T-helper 1 cell (primary cell): ENCODE measurements around the gene ABCA7.

Experiments
- DNase-seq, 5 donors: peaks; one replicate each; pipeline ENCODE4 v3.0.0-alpha.2; 2012 to 2020

ABCA7 gene

DNA sequence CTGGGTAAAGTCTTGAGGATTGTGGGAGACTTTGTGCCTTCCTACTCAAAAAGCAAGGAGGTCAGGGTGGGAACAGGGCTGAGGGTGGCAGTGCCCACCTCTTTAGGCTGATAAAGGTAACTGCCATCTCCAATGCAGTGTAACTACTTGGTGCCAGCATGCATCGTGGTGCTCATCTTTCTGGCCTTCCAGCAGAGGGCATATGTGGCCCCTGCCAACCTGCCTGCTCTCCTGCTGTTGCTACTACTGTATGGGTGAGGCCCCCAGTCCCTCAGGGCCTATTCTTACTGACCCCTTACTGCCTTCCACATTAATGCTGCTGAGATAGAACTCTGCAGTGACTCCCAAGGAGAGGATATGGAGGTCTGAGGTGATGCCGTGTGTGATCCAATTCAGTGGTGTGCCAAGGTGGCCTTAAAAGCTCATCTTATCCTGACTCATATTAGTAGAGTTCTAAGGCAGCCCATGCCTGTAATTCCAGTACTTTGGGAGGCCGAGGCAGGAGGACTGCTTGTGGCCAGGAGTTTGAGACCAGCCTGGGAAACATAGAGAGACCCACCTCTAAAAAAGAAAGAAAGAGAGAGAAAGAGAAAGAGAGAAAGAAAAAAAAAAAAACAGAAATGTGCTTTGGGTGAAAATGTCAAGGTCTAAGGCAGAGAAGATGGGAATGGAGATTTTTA is 17.4 kb downstream of the ABCA7 start:
- peak in 1 of 5 donors; percentile 67 for DNase-seq

GRCh38 chr19:1058112-1058511 is 18.2 kb downstream of the ABCA7 start:
- no peak for DNase-seq

DNA sequence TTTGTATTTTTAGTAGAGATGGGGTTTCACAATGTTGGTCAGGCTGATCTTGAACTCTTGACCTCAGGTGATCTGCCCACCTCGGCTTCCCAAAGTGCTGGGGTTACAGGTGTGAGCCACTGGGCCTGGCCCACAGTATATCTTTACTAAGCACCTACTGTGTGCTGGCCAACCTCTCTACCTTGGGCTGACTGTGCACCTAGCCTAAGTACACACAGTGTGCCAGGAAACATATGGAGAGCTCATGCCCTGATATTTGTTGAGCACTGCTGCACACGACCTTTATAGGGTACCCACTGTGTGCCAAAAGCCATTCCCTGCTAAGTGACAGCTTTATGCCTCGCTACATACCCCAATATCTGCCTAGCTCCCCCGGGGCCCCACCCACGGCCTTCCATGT is 20.8 kb downstream of the ABCA7 start:
- no peak for DNase-seq

DNA sequence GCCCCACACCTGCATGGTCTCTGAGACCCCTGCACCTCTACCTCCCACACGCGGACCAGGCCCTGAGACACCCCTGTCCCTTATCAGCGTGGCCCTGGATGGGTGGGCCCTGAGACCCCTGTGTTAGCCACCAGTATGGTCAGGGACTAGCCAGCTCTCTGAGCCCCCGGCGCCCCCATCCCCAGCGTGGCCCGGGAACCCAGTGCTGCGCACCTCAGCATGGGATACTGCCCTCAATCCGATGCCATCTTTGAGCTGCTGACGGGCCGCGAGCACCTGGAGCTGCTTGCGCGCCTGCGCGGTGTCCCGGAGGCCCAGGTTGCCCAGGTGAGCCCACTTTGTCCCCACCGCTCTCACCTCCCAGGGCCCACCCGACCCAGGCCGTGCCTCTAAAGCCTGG is 22.1 kb downstream of the ABCA7 start:
- DNase-seq = no peak

DNA sequence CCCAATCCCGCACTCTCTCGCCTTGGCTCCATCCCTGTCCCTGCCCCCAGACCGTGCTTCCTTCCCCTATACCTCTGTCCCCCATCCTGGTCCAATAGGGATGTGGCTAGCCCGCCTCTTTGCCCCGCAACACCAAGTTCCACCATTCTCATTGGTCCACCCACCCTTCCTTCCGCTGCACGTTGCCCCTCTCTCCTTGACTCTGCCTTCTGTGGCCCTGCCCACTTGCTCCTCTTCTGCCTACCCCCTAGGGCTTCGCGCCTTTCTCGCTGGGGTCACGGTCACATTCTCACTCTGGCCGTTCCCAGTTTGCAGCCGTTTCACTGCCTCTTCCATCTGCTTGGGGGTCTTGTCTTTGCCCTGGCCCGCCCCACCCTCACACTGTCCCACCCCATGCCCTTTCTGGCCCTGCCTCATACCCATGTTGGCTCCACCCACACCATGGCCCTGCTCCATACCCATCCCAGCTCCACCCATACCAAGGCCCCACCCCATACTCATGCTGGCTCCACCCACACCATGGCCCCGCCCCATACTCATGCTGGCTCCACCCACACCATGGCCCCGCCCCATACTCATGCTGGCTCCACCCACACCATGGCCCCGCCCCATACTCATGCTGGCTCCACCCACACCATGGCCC is 22.6 kb downstream of the ABCA7 start:
- DNase-seq = no peak

GRCh38 chr19:1063030-1063908 is 23.4 kb downstream of the ABCA7 start:
- DNase-seq = peak; percentile 45 to 66 (median 65)

DNA sequence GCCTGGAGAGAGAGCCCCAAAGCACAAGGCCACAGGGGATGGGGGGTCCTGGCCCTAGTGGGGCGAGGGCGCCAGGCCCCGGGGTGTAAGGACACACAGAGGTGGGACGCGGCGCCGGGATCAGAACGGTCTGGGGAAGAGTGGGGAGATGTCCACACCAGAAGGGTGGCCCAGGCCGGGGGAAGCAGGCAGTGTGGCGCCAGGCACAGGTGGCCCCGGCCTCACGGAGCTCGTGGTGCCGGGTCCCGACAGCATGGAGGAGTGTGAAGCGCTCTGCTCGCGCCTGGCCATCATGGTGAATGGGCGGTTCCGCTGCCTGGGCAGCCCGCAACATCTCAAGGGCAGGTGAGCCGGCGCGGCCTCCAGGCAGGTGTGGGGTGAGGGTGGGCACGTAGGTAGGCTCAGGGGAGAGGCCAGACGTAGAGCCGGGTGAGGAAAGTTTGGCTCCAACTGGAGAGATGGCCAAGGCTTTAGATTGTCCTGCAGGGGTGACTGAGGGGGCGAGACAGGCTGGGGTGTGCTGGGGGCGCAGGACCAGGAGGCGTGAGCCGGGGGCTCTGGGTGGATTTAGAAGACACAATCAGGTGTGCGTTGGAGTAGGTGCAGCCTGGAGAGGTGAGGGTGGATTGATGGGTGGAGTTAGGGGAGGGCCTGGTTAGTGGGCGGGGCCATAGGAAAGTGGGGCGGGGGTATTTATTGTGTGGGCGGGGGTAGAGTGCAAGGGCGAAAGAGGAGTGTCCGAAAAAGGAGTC is 24.2 kb downstream of the ABCA7 start:
- DNase-seq = no peak

GRCh38 chr19:1064661-1065605 is 25.0 kb downstream of the ABCA7 start:
- peak in 4 of 5 donors; percentile 45 to 82 (median 63) for DNase-seq

GRCh38 chr19:1065606-1066109 is 25.8 kb downstream of the ABCA7 start:
- DNase-seq = no peak

- DNase-seq = no peak
Measured at GRCh38 chr19:1066251-1066747, 26.4 kb downstream of the ABCA7 start.

- DNase-seq = peak; percentile 67 to 88 (median 75)
Measured at GRCh38 chr19:1066748-1067340, 26.9 kb downstream of the ABCA7 start, which contains the start of gene ARHGAP45. ARHGAP45 (plus strand) TSS chr19:1067167; CDS start chr19:1067406, 239 bp downstream.

DNA sequence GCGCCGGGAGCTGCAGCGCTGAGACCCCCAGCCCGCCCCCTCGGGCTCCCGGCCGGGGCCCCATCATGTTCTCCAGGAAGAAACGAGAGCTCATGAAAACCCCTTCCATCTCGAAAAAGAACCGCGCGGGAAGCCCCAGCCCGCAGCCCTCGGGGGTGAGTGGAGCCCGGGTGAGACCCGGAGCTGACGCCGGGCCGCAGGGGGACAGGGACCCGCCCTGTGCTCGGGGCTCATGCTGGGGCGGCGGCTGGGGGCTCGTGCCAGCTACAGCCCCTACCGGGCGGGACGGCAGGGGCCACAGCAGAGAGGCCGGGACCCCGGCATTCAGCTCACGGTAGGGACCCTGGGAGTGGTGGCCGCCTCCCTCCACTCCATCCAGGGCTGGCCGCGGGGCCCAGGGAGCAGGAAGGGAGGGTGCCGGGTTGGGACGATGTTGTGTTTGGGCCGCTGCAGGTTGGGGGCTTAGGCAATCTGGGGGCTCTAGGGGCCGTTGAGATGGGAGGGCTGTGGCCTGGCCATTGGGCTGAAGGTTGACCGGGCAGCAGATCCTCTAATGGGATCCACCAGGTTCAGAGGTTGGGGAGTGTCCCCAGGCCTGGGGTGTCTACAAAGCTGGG is 27.5 kb downstream of the ABCA7 start:
- DNase-seq = peak in 4 of 5 donors; percentile 61 to 76 (median 70)

DNA sequence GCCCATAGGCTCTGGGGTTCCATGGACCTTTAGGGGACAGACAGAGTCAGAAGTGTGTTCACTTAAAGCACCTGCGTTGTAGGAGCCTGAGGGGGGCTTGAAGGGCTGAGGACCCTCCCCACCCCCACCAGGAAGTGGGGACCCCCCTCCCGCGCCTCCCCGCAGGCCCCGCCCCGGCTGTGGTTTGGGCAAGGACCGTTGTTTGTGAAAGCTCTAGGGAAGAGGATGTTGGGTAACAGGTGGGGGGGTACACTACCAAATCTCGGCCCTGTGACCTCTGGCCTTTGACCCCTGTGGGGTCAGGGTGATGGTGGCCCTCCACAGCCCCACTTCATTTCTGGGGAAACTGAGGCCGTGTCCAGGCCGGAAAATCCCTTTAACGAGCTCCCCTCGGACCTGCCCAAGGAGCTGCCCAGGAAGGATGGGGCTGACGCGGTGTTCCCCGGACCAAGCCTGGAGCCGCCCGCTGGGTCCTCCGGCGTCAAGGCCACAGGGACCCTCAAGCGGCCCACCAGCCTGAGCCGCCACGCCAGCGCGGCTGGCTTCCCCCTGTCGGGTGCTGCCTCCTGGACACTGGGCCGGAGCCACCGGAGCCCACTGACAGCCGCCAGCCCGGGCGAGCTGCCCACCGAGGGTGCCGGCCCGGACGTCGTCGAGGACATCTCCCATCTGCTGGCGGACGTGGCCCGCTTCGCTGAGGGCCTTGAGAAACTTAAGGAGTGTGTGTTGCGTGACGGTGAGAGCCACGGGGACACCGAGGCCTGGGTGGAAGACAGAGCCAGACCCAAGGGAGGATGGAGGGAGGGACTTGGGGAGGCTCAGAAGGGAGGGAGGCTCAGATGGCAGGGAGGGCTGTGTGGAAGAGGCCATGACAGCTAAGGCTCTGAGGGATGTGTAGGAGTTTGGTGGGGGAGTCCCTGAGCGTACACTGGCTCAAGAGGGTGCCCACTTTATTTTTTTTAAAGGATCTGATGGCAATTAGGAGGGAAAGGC is 28.4 kb downstream of the ABCA7 start:
- peak in 3 of 5 donors; percentile 57 to 81 (median 58) for DNase-seq

GRCh38 chr19:1069009-1069779 is 29.3 kb downstream of the ABCA7 start:
- DNase-seq = peak; percentile 56 to 93 (median 64)

DNA sequence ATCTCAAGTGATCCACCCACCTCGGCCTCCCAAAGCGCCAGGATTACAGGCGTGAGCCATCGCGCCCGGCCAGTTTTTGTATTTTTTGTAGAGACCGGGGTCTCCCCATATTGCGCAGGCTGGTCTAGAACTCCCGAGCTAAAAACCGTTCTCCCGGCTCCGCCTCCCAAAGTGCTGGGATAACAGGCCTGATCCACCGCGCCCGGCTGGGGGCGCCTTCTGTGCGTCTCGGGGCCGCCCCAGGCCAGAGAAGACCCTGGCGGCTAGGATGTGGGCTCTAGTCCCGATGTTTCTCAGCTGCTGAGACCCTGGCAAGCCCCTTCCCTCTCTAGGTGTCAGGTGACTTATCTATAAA is 30.6 kb downstream of the ABCA7 start:
- DNase-seq = no peak

GRCh38 chr19:1070931-1071791 is 31.3 kb downstream of the ABCA7 start:
- DNase-seq = no peak
